ENCODE data around the gene OPRL1. TPM values are rescaled to one million over a fixed set of nuclear protein-coding genes. Genes with fewer than 3 reads are reported as not detected.

OPRL1 gene
- total RNA-seq, 1 experiment from 2014 or later, result 0.33 TPM

DNA sequence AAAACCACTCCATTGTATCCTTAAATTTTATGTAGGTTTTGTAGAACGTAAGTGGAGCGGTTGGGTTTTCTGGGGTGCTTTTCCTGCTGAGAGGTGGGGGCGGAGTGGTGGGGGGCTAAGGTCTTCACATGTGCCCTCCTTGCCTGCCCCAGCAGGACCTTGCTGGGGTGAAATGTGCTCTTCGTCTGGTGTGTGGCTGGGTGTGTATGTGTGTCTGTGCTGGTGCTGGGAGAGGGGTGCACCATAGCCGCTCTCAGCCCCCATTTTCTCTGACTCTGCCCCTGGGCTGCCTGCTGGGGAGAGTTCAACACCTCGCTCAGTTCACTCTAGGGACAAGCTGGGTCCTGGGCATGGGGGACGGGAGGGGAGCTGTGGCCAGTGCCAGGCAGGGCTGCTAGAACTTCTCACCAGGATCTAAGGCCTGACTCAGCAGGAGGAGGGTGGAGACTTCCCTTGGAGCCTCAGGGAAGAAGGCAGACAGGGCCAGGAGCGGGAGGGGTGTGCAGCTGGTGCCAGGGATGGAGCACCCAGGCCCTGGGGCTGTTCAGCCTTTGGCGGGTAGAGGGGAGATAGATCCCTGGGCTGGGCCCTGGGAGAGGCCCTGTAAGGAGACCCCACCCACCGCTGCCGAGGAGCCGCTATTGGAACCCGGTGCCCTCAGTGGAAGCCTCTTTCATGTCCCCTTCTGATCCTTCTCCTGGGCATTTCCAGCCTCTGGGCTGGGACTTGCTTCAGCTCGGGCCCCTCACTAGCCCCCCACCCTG, 35.2 kb upstream of the OPRL1 start:
- DNase-seq, result peak; percentile 50
- no peak for TF ChIP-seq CTCF (IDR thresholded peaks at IDR 0.05; ENCODE audit: unreplicated experiment)
- CTCF ChIA-PET, result interaction anchor here (0.6 to 0.9 kb wide), 3 partner anchors 18 to 80 kb away, joined by 3 to 4 read pairs (median 3); partner anchors contain the start of gene TCEA2
- peaks cover 14% of the 10 kb centered on the region for H3K36me3 Mint-ChIP-seq (ENCODE audit: insufficient read depth, unreplicated experiment)
- intact Hi-C loops (cut with micrococcal nuclease; ENCODE audit: unreplicated experiment), result no loop called here
- no peak overlapping the region for H3K4me3 Mint-ChIP-seq (ENCODE audit: low read depth, unreplicated experiment)
- no peaks in the 10 kb centered on the region for H3K9me3 Mint-ChIP-seq (ENCODE audit: low read depth, unreplicated experiment)
- peaks cover 75% of the 10 kb centered on the region for H3K27me3 Mint-ChIP-seq (ENCODE audit: unreplicated experiment)
- H3K27ac Mint-ChIP-seq (ENCODE audit: unreplicated experiment), result no peak overlapping the region
- no TSS peak for BruUV-seq (replicated peaks)
- H3K4me1 Mint-ChIP-seq (ENCODE audit: low read depth, unreplicated experiment), result peaks cover 14% of the 10 kb centered on the region

DNA sequence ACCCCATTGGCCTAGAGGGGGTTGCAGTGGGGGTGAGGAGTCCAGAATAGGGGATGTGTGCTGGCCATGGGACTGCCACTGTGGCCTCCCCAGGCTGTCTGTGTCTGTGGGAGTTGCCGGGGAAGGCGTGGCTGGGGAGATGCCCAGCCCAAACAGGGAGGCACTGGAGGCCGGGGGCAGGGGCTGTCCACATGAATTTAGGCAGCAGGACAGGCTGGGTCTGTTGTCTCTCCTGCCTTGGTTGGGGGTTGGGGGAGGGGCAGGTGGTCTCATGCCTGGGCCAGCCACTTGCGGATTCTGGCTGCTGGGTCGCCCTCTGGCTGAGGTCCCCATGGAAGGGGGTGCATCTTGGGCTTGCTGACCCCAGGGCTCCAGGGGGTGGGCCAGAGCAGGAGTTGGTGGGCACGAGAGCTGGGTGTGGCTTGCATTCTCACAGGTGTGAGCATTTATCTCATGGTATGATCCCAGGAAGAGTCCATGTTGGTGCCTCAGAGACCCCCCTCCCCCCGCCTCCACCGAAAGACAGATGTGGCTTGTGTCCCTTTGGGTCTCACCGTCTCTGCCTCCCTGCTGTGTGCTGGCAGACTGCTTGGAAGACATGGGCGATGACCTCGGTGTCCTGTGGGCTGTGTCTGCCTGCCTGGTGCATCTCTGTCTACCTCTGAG, 34.4 kb upstream of the OPRL1 start:
- H3K27ac Mint-ChIP-seq (ENCODE audit: unreplicated experiment), result no peak overlapping the region
- peaks cover 75% of the 10 kb centered on the region for H3K27me3 Mint-ChIP-seq (ENCODE audit: unreplicated experiment)
- DNase-seq, result no peak
- no peak for TF ChIP-seq CTCF (IDR thresholded peaks at IDR 0.05; ENCODE audit: unreplicated experiment)
- CTCF ChIA-PET, result interaction anchor here (0.6 to 0.7 kb wide), 2 partner anchors 67 to 79 kb away, joined by 3 to 4 read pairs; no protein-coding TSS in a partner anchor
- no TSS peak for BruUV-seq (replicated peaks)
- H3K4me1 Mint-ChIP-seq (ENCODE audit: low read depth, unreplicated experiment), result peaks cover 14% of the 10 kb centered on the region
- no peak overlapping the region for H3K4me3 Mint-ChIP-seq (ENCODE audit: low read depth, unreplicated experiment)
- H3K9me3 Mint-ChIP-seq (ENCODE audit: low read depth, unreplicated experiment), result no peaks in the 10 kb centered on the region
- intact Hi-C loops (cut with micrococcal nuclease; ENCODE audit: unreplicated experiment), result no loop called here
- H3K36me3 Mint-ChIP-seq (ENCODE audit: insufficient read depth, unreplicated experiment), result peaks cover 12% of the 10 kb centered on the region

DNA sequence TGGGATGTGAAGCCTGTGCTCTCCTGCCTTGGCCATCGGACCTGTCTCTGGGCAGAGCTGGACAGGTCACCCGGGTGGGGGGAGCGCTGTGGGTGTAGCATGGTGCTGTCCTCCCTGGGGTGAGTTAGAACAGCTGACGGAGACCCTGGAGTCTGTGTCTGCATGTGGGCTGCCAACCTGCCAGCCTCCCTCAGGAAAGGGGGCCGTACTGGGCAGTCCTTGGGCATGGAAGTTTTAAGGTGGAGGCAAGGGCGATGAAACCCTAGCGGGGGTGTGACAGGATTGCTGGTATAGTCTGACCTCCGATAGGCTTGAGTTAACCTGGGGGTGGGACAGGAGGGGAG, 32.9 kb upstream of the OPRL1 start:
- DNase-seq, result no peak
- H3K27ac Mint-ChIP-seq (ENCODE audit: unreplicated experiment), result no peak overlapping the region
- no TSS peak for BruUV-seq (replicated peaks)
- intact Hi-C loops (cut with micrococcal nuclease; ENCODE audit: unreplicated experiment), result no loop called here
- peaks cover 9% of the 10 kb centered on the region for H3K36me3 Mint-ChIP-seq (ENCODE audit: insufficient read depth, unreplicated experiment)
- H3K9me3 Mint-ChIP-seq (ENCODE audit: low read depth, unreplicated experiment), result no peaks in the 10 kb centered on the region
- peaks cover 78% of the 10 kb centered on the region for H3K27me3 Mint-ChIP-seq (ENCODE audit: unreplicated experiment)
- H3K4me3 Mint-ChIP-seq (ENCODE audit: low read depth, unreplicated experiment), result no peak overlapping the region
- H3K4me1 Mint-ChIP-seq (ENCODE audit: low read depth, unreplicated experiment), result peaks cover 14% of the 10 kb centered on the region
- CTCF ChIA-PET, result interaction anchor here (0.7 kb wide), 2 partner anchors 39 to 201 kb away, joined by 3 read pairs; no protein-coding TSS in a partner anchor
- no peak for TF ChIP-seq CTCF (IDR thresholded peaks at IDR 0.05; ENCODE audit: unreplicated experiment)

DNA sequence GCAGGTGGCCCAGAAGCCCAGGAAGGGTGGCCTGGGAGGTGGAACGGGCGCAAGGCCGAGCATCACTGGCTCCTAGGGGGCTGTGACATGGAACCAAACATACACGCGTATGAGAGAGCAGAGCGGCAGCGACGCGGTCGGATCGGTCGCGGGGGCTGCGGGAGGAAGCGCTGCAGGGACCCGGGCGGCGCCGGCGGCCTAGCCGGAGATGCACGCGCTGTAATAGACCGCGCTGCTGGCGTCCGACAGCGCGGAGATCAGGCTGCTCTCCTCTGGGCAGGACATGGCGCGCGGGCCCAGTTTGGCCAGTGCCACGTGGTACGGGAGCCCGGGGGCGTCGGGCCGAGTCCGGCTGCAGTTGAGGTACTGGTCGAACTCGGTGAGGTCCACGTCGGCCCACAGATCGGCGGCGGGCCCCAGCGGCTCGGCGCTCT, 31.9 kb upstream of the OPRL1 start:
- Mint-ChIP-seq H3K27ac (ENCODE audit: unreplicated experiment) (no peak overlapping the region), H3K9me3 (ENCODE audit: low read depth, unreplicated experiment) (no peaks in the 10 kb centered on the region), H3K27me3 (ENCODE audit: unreplicated experiment) (peaks cover 88% of the 10 kb centered on the region), H3K36me3 (ENCODE audit: insufficient read depth, unreplicated experiment) (peaks cover 9% of the 10 kb centered on the region), H3K4me3 (ENCODE audit: low read depth, unreplicated experiment) (no peak overlapping the region), H3K4me1 (ENCODE audit: low read depth, unreplicated experiment) (peaks cover 14% of the 10 kb centered on the region)
- no TSS peak for BruUV-seq (replicated peaks)
- TF ChIP-seq CTCF (IDR thresholded peaks at IDR 0.05; ENCODE audit: unreplicated experiment), result no peak
- CTCF ChIA-PET, result no interaction called here
- no peak for DNase-seq
- intact Hi-C loops (cut with micrococcal nuclease; ENCODE audit: unreplicated experiment), result no loop called here
